WTC11 (cell line): ENCODE results near the gene C2CD2.

Experiments
- FOXJ3 ChIP-seq: sonication (generic); formaldehyde crosslinking; IDR thresholded peaks from 2 replicates; pipeline ENCODE4 v1.9.0; 2021; ENCODE audit warnings: missing genetic modification reagents, mild to moderate bottlenecking, borderline replicate concordance
- JUN ChIP-seq: sonication (generic); formaldehyde crosslinking; IDR thresholded peaks from 2 replicates; pipeline ENCODE4 v1.8.0; 2023; ENCODE audit warnings: mild to moderate bottlenecking, missing genetic modification reagents
- NR2C2 ChIP-seq: sonication (generic); formaldehyde crosslinking; IDR thresholded peaks from 2 replicates; pipeline ENCODE4 v1.8.0; 2022; ENCODE audit warnings: mild to moderate bottlenecking, missing genetic modification reagents
- SP1 ChIP-seq: sonication (generic); formaldehyde crosslinking; conservative IDR thresholded peaks from 2 replicates; pipeline ENCODE4 v1.8.1; 2022; ENCODE audit warnings: missing genetic modification reagents
- ZNF232 ChIP-seq: sonication (generic); formaldehyde crosslinking; IDR thresholded peaks from 2 replicates; pipeline ENCODE4 v1.8.0; 2022; ENCODE audit warnings: mild to moderate bottlenecking, missing genetic modification reagents
- ZNF423 ChIP-seq: fragments of 250-450 bp; sonication (Bioruptor Pico); IDR thresholded peaks from 2 replicates; pipeline ENCODE4 v2.1.2; 2022; ENCODE audit warnings: mild to moderate bottlenecking, moderate library complexity
- TF ChIP-seq, protein P1 (sequence below): fragments of 200-600 bp; IDR thresholded peaks from 2 replicates; pipeline ENCODE4 v1.8.0; 2022; ENCODE audit warnings: antibody characterized with exemption
- TF ChIP-seq, protein P2 (sequence below): sonication (generic); formaldehyde crosslinking; IDR thresholded peaks from 2 replicates; pipeline ENCODE4 v1.8.1; 2022; ENCODE audit warnings: low read depth, missing genetic modification reagents, borderline replicate concordance
- TF ChIP-seq, protein P3 (sequence below): sonication (generic); formaldehyde crosslinking; IDR thresholded peaks from 2 replicates; pipeline ENCODE4 v1.8.1; 2023; ENCODE audit warnings: mild to moderate bottlenecking, missing genetic modification reagents, borderline replicate concordance
- TF ChIP-seq, protein P4 (sequence below): sonication (generic); formaldehyde crosslinking; IDR thresholded peaks from 2 replicates; pipeline ENCODE4 v1.8.0; 2022; ENCODE audit warnings: mild to moderate bottlenecking, missing genetic modification reagents
- TF ChIP-seq, protein P5 (sequence below): sonication (generic); formaldehyde crosslinking; IDR thresholded peaks from 2 replicates; pipeline ENCODE4 v1.8.1; 2023; ENCODE audit warnings: mild to moderate bottlenecking, missing genetic modification reagents, moderate library complexity
- TF ChIP-seq, protein P6 (sequence below): sonication (generic); formaldehyde crosslinking; conservative IDR thresholded peaks from 2 replicates; pipeline ENCODE4 v1.8.1; 2022; ENCODE audit warnings: mild to moderate bottlenecking, missing genetic modification reagents
- TF ChIP-seq, protein P7 (sequence below): sonication (generic); formaldehyde crosslinking; IDR thresholded peaks from 2 replicates; pipeline ENCODE4 v1.8.1; 2023; ENCODE audit warnings: mild to moderate bottlenecking, missing genetic modification reagents

DNA sequence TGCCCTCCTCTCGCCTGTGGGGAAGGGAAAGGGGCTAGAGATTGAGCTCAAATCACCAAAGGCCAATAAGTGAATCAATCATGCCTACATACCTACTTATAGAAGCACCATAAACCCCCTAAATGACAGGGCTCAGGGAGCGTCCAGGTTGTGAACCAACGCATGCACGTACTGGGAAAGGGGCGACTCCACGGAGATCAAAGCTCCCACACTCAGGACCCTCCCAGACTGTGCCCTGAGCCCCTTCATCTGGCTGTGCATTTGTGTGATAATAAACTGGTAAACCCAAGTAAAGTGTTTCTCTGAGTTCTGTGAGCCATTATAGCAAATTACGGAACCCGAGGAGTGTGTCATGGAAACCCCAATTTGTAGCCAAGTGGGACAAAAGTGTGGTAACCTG lies 50.9 kb downstream of the C2CD2 start:
- TF ChIP-seq, protein P1, sequence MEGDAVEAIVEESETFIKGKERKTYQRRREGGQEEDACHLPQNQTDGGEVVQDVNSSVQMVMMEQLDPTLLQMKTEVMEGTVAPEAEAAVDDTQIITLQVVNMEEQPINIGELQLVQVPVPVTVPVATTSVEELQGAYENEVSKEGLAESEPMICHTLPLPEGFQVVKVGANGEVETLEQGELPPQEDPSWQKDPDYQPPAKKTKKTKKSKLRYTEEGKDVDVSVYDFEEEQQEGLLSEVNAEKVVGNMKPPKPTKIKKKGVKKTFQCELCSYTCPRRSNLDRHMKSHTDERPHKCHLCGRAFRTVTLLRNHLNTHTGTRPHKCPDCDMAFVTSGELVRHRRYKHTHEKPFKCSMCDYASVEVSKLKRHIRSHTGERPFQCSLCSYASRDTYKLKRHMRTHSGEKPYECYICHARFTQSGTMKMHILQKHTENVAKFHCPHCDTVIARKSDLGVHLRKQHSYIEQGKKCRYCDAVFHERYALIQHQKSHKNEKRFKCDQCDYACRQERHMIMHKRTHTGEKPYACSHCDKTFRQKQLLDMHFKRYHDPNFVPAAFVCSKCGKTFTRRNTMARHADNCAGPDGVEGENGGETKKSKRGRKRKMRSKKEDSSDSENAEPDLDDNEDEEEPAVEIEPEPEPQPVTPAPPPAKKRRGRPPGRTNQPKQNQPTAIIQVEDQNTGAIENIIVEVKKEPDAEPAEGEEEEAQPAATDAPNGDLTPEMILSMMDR = no peak
- TF ChIP-seq, protein P2, sequence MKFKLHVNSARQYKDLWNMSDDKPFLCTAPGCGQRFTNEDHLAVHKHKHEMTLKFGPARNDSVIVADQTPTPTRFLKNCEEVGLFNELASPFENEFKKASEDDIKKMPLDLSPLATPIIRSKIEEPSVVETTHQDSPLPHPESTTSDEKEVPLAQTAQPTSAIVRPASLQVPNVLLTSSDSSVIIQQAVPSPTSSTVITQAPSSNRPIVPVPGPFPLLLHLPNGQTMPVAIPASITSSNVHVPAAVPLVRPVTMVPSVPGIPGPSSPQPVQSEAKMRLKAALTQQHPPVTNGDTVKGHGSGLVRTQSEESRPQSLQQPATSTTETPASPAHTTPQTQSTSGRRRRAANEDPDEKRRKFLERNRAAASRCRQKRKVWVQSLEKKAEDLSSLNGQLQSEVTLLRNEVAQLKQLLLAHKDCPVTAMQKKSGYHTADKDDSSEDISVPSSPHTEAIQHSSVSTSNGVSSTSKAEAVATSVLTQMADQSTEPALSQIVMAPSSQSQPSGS (CRISPR knock-in tag) = no peak
- TF ChIP-seq, protein P3, sequence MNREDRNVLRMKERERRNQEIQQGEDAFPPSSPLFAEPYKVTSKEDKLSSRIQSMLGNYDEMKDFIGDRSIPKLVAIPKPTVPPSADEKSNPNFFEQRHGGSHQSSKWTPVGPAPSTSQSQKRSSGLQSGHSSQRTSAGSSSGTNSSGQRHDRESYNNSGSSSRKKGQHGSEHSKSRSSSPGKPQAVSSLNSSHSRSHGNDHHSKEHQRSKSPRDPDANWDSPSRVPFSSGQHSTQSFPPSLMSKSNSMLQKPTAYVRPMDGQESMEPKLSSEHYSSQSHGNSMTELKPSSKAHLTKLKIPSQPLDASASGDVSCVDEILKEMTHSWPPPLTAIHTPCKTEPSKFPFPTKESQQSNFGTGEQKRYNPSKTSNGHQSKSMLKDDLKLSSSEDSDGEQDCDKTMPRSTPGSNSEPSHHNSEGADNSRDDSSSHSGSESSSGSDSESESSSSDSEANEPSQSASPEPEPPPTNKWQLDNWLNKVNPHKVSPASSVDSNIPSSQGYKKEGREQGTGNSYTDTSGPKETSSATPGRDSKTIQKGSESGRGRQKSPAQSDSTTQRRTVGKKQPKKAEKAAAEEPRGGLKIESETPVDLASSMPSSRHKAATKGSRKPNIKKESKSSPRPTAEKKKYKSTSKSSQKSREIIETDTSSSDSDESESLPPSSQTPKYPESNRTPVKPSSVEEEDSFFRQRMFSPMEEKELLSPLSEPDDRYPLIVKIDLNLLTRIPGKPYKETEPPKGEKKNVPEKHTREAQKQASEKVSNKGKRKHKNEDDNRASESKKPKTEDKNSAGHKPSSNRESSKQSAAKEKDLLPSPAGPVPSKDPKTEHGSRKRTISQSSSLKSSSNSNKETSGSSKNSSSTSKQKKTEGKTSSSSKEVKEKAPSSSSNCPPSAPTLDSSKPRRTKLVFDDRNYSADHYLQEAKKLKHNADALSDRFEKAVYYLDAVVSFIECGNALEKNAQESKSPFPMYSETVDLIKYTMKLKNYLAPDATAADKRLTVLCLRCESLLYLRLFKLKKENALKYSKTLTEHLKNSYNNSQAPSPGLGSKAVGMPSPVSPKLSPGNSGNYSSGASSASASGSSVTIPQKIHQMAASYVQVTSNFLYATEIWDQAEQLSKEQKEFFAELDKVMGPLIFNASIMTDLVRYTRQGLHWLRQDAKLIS = no peak
- TF ChIP-seq ZNF232 = no peak
- no peak for TF ChIP-seq NR2C2 (CRISPR knock-in tag)
- no peak for TF ChIP-seq ZNF423
- TF ChIP-seq, protein P4, sequence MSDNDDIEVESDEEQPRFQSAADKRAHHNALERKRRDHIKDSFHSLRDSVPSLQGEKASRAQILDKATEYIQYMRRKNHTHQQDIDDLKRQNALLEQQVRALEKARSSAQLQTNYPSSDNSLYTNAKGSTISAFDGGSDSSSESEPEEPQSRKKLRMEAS (CRISPR knock-in tag) = no peak
- TF ChIP-seq, protein P5, sequence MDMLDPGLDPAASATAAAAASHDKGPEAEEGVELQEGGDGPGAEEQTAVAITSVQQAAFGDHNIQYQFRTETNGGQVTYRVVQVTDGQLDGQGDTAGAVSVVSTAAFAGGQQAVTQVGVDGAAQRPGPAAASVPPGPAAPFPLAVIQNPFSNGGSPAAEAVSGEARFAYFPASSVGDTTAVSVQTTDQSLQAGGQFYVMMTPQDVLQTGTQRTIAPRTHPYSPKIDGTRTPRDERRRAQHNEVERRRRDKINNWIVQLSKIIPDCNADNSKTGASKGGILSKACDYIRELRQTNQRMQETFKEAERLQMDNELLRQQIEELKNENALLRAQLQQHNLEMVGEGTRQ (CRISPR knock-in tag) = no peak
- no peak for TF ChIP-seq SP1 (CRISPR knock-in tag)
- TF ChIP-seq, protein P6, sequence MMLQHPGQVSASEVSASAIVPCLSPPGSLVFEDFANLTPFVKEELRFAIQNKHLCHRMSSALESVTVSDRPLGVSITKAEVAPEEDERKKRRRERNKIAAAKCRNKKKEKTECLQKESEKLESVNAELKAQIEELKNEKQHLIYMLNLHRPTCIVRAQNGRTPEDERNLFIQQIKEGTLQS = no peak
- no peak for TF ChIP-seq JUN (CRISPR knock-in tag)
- TF ChIP-seq, protein P7, sequence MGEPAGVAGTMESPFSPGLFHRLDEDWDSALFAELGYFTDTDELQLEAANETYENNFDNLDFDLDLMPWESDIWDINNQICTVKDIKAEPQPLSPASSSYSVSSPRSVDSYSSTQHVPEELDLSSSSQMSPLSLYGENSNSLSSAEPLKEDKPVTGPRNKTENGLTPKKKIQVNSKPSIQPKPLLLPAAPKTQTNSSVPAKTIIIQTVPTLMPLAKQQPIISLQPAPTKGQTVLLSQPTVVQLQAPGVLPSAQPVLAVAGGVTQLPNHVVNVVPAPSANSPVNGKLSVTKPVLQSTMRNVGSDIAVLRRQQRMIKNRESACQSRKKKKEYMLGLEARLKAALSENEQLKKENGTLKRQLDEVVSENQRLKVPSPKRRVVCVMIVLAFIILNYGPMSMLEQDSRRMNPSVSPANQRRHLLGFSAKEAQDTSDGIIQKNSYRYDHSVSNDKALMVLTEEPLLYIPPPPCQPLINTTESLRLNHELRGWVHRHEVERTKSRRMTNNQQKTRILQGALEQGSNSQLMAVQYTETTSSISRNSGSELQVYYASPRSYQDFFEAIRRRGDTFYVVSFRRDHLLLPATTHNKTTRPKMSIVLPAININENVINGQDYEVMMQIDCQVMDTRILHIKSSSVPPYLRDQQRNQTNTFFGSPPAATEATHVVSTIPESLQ (CRISPR knock-in tag) = no peak
- no peak for TF ChIP-seq FOXJ3
